Adipose tissue (tissue), 3 donors: ENCODE data around the gene ZNF512. TPM values are rescaled to one million over a fixed set of nuclear protein-coding genes. Genes with fewer than 3 reads are reported as not detected.
"Not testable (repeated sequence)": the region's sequence is repeated elsewhere in the genome, so short reads cannot be mapped to it uniquely, and the experiment has no call there.

ENCODE experiments used
- H3K27ac ChIP-seq: one replicate; pipeline ENCODE4 v1.5.1; 2013; ENCODE audit warnings: low read depth, low read length
- WGBS, 3 donors: extraction: QIAGEN DNeasy Blood & Tissue Kit; methylation state at CpG; one replicate each; pipeline ENCODE4 v1.1.7; 2013; 5-methylcytosine and 5-hydroxymethylcytosine counted together
- polyA plus RNA-seq, 3 donors: library from polyadenylated mRNA; stranded (reverse); fragments of 200-250 nt; gene quantifications; one replicate each; pipeline ENCODE4 v1.2.3, GENCODE V29; 2013
- donor health status: healthy with polysubstance abuse.
- donor health status: Bipolar disorder and iron deficiency.
- donor health status: healthy.

The ZNF512 gene, protein sequence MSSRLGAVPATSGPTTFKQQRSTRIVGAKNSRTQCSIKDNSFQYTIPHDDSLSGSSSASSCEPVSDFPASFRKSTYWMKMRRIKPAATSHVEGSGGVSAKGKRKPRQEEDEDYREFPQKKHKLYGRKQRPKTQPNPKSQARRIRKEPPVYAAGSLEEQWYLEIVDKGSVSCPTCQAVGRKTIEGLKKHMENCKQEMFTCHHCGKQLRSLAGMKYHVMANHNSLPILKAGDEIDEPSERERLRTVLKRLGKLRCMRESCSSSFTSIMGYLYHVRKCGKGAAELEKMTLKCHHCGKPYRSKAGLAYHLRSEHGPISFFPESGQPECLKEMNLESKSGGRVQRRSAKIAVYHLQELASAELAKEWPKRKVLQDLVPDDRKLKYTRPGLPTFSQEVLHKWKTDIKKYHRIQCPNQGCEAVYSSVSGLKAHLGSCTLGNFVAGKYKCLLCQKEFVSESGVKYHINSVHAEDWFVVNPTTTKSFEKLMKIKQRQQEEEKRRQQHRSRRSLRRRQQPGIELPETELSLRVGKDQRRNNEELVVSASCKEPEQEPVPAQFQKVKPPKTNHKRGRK
- 10 to 100 TPM in 1 of 3 donors, 1 to 10 TPM in 2; 5.4 to 18.8 (median 7.4) TPM for polyA plus RNA-seq

DNA sequence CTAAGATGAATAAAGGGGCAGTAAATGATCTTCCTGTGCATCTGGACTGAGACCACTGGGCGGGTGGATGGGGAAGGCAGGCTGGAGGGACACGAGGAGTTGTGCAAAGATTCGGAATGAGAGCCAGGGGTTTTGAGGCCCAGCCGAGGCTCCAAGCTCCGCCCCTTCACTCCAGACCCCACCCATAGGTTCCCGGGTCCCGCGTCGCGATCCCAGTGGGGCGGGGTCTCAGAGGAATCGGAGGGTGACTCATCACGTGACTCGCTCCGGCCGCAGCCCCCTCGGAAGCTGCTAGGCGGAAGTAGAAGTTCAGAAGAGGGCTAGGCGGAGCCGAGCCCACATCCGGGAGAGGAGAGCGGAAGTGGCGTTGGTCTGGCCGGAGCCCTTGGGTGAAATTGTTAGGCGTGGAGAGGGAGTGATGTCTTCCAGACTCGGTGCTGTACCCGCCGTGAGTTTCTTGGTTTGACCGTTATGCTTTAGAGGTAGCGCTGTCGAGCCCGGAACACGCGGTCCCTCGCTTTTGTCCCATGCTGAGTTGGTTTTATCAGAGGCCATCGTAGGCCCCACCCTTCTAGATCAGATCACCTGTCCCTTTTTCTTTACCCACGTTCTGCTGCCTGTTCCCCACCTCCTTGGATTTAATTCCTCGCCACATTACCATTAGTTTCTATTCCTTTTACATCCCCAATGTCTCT is at the start of gene ZNF512:
ZNF512 (plus strand) TSS at position 348 of the 695 bp plus-strand sequence; CDS start at position 419, 71 bp downstream.
- 0 to 2% (median 2%) methylated on average over 38 of the region's 38 CpGs for WGBS, 3 donors

GRCh38 chr2:27537287-27537686 is 45.6 kb upstream of the ZNF512 start:
- 59 to 77% (median 71%) methylated on average over 4 of the region's 4 CpGs for WGBS, 3 donors

More for the DNA sequence above, at the start of gene ZNF512:
- H3K27ac ChIP-seq = no peak within 1 kb of the TSS

GRCh38 chr2:27538839-27539450 is 43.9 kb upstream of the ZNF512 start:
- WGBS, 3 donors = 49 to 72% (median 56%) methylated on average over 4 to 5 of the region's 6 CpGs

More at GRCh38 chr2:27537287-27537686, 45.6 kb upstream of the ZNF512 start:
- H3K27ac ChIP-seq = no peak overlapping the region

GRCh38 chr2:27539649-27540048 is 43.2 kb upstream of the ZNF512 start:
- not testable (repeated sequence) for H3K27ac ChIP-seq
- WGBS, 3 donors = 91 to 96% (median 95%) methylated on average over 7 to 26 of the region's 35 CpGs

More at GRCh38 chr2:27538839-27539450, 43.9 kb upstream of the ZNF512 start:
- H3K27ac ChIP-seq = not testable (repeated sequence)

- 83 to 88% (median 83%) methylated on average over 5 to 6 of the region's 6 CpGs for whole genome bisulfite sequencing, 3 donors
These were observed 38.6 kb upstream of the ZNF512 start for GRCh38 chr2:27544143-27544821.

GRCh38 chr2:27545348-27546141 is 37.3 kb upstream of the ZNF512 start:
- 89 to 94% (median 91%) methylated on average over 5 of the region's 5 CpGs for WGBS, 3 donors

More at GRCh38 chr2:27544143-27544821, 38.6 kb upstream of the ZNF512 start:
- H3K27ac ChIP-seq = no peak overlapping the region

GRCh38 chr2:27549303-27549702 is 33.5 kb upstream of the ZNF512 start:
- 48 to 85% (median 79%) methylated on average over 1 of the region's 1 CpG for WGBS, 3 donors
- no peak overlapping the region for H3K27ac ChIP-seq

More at GRCh38 chr2:27545348-27546141, 37.3 kb upstream of the ZNF512 start:
- no peak overlapping the region for H3K27ac ChIP-seq

DNA sequence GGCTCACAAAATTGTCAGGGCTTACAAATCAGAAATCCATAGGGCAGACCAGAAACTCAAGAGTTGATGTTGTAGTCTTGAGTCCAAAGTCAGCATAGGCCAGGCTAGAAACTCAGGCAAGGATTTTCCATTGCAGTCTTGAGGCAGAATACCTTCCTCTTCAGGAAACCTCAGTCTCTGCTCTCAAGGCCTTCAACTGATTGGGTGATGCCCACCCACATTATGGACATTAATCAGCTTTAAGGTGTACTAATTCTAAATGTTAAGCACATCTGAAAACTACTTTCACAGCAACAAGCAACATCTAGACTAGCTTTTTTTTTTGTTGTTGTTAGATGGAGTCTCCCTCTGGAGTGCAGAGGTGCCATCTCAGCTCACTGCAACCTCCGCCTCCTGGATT is 31.3 kb upstream of the ZNF512 start:
- no peak overlapping the region for H3K27ac ChIP-seq
- WGBS, 3 donors = 89 to 95% (median 91%) methylated on average over 1 of the region's 1 CpG

DNA sequence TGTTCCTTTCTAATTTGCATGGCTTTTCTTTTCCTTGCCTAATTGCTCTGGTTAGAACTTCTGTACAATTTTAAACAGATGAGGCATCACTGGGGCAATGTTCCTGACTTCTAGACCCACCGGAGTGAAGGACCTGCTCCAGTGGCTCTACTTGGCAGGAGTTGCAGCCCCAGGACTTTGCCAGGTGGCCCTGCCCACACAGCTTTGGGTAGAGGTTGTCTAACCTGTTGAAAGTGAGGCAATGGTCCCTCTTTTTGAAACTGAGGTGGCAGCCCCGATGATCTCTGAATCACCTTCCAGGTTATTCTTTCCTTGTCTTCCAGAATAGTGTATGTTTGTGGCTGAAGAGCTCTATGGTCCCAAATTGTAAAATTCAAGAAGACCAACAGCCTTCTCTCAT is 29.9 kb upstream of the ZNF512 start:
- WGBS, 3 donors = 76 to 89% (median 81%) methylated on average over 2 of the region's 2 CpGs
- H3K27ac ChIP-seq = no peak overlapping the region

DNA sequence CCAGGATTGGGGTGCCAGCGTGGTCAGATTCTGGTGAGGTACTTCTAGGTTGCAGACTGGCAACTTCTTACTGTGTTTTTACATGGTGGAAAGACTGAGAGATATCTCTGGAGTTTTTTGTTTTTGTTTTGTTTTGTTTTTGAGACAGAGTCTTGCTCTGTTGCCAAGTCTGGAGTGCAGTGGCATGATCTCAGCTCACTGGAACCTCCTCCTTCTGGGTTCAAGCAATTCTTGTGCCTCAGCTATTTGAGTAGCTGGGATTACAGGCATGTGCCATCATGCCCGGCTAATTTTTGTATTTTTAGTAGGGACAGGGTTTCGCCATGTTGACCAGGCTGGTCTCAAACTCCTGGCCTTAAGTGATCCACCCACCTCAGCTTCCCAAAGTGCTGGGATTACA is 28.4 kb upstream of the ZNF512 start:
- H3K27ac ChIP-seq = not testable (repeated sequence)
- 77 to 86% (median 80%) methylated on average over 3 of the region's 3 CpGs for WGBS, 3 donors

DNA sequence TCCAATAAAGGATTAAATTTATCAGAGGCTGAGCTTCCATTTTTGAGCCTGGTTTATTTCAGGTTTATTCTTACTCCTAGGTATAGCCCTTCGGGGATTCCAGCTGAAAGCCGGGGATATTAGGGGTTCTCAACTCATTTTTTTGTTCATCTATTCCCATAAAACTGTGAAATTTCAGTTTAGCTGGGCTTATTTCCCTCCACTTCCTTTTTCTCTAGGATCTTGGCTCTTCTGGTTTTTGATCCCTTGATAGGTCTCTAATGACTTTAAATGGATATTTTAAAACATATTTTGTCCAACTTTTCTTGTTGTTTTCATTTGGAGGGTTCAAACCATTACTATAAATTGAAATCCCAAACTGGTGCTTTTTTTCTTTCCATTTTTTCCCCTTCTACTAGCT is 23.6 kb upstream of the ZNF512 start:
- H3K27ac ChIP-seq = no peak overlapping the region
- 82 to 84% (median 83%) methylated on average over 2 of the region's 2 CpGs for WGBS, 3 donors

DNA sequence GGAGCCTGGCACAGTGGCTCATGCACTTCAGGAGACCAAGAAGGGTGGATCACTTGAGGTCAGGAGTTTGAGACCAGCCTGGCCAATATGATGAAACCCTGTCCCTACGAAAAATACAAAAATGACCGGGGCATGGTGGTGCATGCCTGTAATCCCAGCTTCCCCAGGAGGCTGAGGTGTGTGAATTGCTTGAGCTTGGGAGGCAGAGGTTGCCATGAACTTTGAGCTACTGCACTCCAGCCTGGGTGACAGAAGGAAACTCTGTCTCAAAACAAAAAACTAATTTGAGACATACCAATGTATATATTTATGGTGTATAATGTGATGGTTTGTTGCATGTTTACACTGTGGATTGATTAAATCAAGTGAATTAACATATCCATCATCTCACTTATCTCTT is 21.8 kb upstream of the ZNF512 start:
- no peak overlapping the region for H3K27ac ChIP-seq
- WGBS, 3 donors = 85 to 95% (median 87%) methylated on average over 2 of the region's 2 CpGs

GRCh38 chr2:27566628-27567027 is 16.2 kb upstream of the ZNF512 start:
- 56 to 66% (median 60%) methylated on average over 2 of the region's 2 CpGs for WGBS, 3 donors
- no peak overlapping the region for H3K27ac ChIP-seq

GRCh38 chr2:27569398-27569797 is 13.4 kb upstream of the ZNF512 start:
- H3K27ac ChIP-seq = no peak overlapping the region
- 51 to 55% (median 54%) methylated on average over 2 of the region's 2 CpGs for WGBS, 3 donors

DNA sequence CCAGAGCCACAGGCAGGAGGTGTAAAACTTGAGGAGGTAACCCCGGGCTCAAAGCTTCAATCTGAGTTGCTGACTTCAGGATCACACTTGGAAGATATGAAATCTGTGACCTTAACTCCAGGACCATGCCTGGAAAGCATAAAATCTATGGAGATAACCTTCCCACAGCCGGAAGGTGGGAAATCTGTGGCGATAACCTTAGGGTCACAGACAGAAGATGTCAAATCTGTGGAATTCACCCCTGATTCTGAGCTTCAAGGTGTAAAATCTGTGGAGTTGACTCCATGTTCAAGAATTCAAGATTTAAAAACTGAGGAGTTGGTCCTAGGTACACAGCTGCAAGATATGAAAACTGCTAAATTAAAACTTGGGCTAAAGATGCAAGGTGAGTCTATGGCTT is 11.6 kb upstream of the ZNF512 start:
- no peak overlapping the region for H3K27ac ChIP-seq
- WGBS, 3 donors = 75 to 88% (median 84%) methylated on average over 3 of the region's 3 CpGs

- WGBS, 3 donors = 85 to 100% (median 91%) methylated on average over 1 of the region's 1 CpG
These were observed 11.2 kb upstream of the ZNF512 start for GRCh38 chr2:27571681-27572080.

GRCh38 chr2:27572439-27572838 is 10.4 kb upstream of the ZNF512 start:
- WGBS, 3 donors = 76 to 77% (median 76%) methylated on average over 2 of the region's 2 CpGs

More at GRCh38 chr2:27571681-27572080, 11.2 kb upstream of the ZNF512 start:
- no peak overlapping the region for H3K27ac ChIP-seq

More at GRCh38 chr2:27572439-27572838, 10.4 kb upstream of the ZNF512 start:
- no peak overlapping the region for H3K27ac ChIP-seq
